ENCODE measurements around the gene CAPN11. TPM values are rescaled to one million over a fixed set of nuclear protein-coding genes. Genes with fewer than 3 reads are reported as not detected.

The CAPN11 gene
- total RNA-seq, 1 experiment from 2014 or later = not detected

DNA sequence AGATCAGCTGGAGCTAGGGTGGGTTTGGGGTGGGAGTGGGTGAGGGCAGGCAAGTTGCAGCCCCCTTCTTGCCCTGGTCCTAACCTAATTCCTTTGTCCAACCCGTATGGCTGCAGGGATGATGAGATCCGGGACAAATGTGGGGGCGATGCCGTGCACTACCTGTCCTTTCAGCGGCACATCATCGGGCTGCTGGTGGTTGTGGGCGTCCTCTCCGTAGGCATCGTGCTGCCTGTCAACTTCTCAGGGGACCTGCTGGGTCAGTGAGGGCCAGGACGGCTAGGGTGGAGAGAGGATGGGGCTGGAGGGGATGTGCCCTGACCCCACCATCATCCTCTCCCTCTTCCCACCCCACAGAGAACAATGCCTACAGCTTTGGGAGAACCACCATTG, 19.3 kb upstream of the CAPN11 start:
- RAD21 ChIA-PET (ENCODE audit: low non-redundant PET in 1 of 2, low total read pairs in 2 of 2, uncharacterized antibody in 2 of 2, unreplicated experiment in 2 of 2) = no interaction called here

More for the DNA sequence above, 19.3 kb upstream of the CAPN11 start:
- Histone ChIP-seq H3K27me3 (ENCODE audit: insufficient read depth, low read length) (no peaks in the 10 kb centered on the region), H3K9me3 (ENCODE audit: control insufficient read depth in 1 of 2, insufficient read depth in 1 of 2, low read depth in 1 of 2, low read length in 2 of 2) (no peaks in the 10 kb centered on the region), H3K79me2 (ENCODE audit: insufficient read depth, low read length) (no peaks in the 10 kb centered on the region), H3K27ac (ENCODE audit: low read depth, low read length) (no peak overlapping the region), H3K9me2 (ENCODE audit: insufficient read depth) (no peaks in the 10 kb centered on the region), H3K4me2 (ENCODE audit: low read length) (no peak overlapping the region), H3K4me3 (replicated peaks in 1 of 2; ENCODE audit: low read depth in 1 of 2, low read length in 2 of 2) (no peak overlapping the region), H3K9ac (ENCODE audit: low read length) (no peak overlapping the region), H2AFZ (ENCODE audit: low read depth, low read length, poor library complexity, severe bottlenecking) (no peak overlapping the region), H3K36me3 (ENCODE audit: control insufficient read depth in 1 of 2, insufficient read depth in 2 of 2, low read length in 2 of 2) (peaks cover 7 to 18% of the 10 kb centered on the region in 2 experiments; a peak in 3 of 4 replicates), H4K20me1 (ENCODE audit: insufficient read depth) (no peaks in the 10 kb centered on the region), H3K4me1 (ENCODE audit: control insufficient read depth in 1 of 2, insufficient read depth in 2 of 2, low read length in 2 of 2) (no peaks in the 10 kb centered on the region)
- DNase-seq (ENCODE audit: low read depth, low spot score) (no peak), ATAC-seq (no peak)
- intact Hi-C loops (cut with micrococcal nuclease) = no loop called here
- no TSS peak for BruUV-seq (replicated peaks)
- TF ChIP-seq POLR2A (IDR thresholded peaks at IDR 0.05; ENCODE audit: borderline replicate concordance, extremely low read depth, insufficient read depth, insufficient read length) (no peak), YY1 (IDR thresholded peaks at IDR 0.05; ENCODE audit: extremely low read depth, insufficient replicate concordance, low read depth, low read length) (no peak), SIN3A (IDR thresholded peaks at IDR 0.05; ENCODE audit: low read depth) (no peak), EGR1 (IDR thresholded peaks at IDR 0.05; ENCODE audit: low read depth) (no peak), FOSL1 (IDR thresholded peaks at IDR 0.05; ENCODE audit: low read depth) (no peak), CEBPB (IDR thresholded peaks at IDR 0.05; ENCODE audit: low read depth) (no peak), POLR2AphosphoS5 (IDR thresholded peaks at IDR 0.05; ENCODE audit: low read depth, low read length) (no peak), EZH2phosphoT487 (IDR thresholded peaks at IDR 0.05; ENCODE audit: borderline replicate concordance) (no peak), JUND (IDR thresholded peaks at IDR 0.05) (no peak), RAD21 (IDR thresholded peaks at IDR 0.05; ENCODE audit: low read depth) (no peak), ELF1 (IDR thresholded peaks at IDR 0.05; ENCODE audit: borderline replicate concordance, low read depth) (no peak), TCF7L2 (IDR thresholded peaks at IDR 0.05; ENCODE audit: borderline replicate concordance, extremely low read depth, insufficient read depth, insufficient read length) (no peak), ZFX (IDR thresholded peaks at IDR 0.05) (no peak), EZH2 (IDR thresholded peaks at IDR 0.05) (no peak), SP1 (IDR thresholded peaks at IDR 0.05; ENCODE audit: low read depth) (no peak), SRF (IDR thresholded peaks at IDR 0.05; ENCODE audit: low read depth) (no peak)
- TF ChIP-seq, protein P1, sequence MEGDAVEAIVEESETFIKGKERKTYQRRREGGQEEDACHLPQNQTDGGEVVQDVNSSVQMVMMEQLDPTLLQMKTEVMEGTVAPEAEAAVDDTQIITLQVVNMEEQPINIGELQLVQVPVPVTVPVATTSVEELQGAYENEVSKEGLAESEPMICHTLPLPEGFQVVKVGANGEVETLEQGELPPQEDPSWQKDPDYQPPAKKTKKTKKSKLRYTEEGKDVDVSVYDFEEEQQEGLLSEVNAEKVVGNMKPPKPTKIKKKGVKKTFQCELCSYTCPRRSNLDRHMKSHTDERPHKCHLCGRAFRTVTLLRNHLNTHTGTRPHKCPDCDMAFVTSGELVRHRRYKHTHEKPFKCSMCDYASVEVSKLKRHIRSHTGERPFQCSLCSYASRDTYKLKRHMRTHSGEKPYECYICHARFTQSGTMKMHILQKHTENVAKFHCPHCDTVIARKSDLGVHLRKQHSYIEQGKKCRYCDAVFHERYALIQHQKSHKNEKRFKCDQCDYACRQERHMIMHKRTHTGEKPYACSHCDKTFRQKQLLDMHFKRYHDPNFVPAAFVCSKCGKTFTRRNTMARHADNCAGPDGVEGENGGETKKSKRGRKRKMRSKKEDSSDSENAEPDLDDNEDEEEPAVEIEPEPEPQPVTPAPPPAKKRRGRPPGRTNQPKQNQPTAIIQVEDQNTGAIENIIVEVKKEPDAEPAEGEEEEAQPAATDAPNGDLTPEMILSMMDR (IDR thresholded peaks at IDR 0.05 in 2 of 3, conservative IDR thresholded peaks at IDR 0.05 in 1 of 3; ENCODE audit: borderline replicate concordance in 1 of 3, insufficient read depth in 1 of 3, low read depth in 2 of 3, low read length in 2 of 3) = no peak
- TF ChIP-seq, protein P2, sequence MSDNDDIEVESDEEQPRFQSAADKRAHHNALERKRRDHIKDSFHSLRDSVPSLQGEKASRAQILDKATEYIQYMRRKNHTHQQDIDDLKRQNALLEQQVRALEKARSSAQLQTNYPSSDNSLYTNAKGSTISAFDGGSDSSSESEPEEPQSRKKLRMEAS (IDR thresholded peaks at IDR 0.05) = no peak
- TF ChIP-seq, protein P3, sequence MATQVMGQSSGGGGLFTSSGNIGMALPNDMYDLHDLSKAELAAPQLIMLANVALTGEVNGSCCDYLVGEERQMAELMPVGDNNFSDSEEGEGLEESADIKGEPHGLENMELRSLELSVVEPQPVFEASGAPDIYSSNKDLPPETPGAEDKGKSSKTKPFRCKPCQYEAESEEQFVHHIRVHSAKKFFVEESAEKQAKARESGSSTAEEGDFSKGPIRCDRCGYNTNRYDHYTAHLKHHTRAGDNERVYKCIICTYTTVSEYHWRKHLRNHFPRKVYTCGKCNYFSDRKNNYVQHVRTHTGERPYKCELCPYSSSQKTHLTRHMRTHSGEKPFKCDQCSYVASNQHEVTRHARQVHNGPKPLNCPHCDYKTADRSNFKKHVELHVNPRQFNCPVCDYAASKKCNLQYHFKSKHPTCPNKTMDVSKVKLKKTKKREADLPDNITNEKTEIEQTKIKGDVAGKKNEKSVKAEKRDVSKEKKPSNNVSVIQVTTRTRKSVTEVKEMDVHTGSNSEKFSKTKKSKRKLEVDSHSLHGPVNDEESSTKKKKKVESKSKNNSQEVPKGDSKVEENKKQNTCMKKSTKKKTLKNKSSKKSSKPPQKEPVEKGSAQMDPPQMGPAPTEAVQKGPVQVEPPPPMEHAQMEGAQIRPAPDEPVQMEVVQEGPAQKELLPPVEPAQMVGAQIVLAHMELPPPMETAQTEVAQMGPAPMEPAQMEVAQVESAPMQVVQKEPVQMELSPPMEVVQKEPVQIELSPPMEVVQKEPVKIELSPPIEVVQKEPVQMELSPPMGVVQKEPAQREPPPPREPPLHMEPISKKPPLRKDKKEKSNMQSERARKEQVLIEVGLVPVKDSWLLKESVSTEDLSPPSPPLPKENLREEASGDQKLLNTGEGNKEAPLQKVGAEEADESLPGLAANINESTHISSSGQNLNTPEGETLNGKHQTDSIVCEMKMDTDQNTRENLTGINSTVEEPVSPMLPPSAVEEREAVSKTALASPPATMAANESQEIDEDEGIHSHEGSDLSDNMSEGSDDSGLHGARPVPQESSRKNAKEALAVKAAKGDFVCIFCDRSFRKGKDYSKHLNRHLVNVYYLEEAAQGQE (IDR thresholded peaks at IDR 0.05; ENCODE audit: low read depth) = no peak
- TF ChIP-seq, protein P4, sequence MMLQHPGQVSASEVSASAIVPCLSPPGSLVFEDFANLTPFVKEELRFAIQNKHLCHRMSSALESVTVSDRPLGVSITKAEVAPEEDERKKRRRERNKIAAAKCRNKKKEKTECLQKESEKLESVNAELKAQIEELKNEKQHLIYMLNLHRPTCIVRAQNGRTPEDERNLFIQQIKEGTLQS (IDR thresholded peaks at IDR 0.05) = no peak
- CTCF ChIA-PET = no interaction called here
- POLR2A ChIA-PET = no interaction called here

All from HCT116 (cell line).